SK-N-MC (cell line): ENCODE results near the gene RCAN2.

Experiments
- EZH2 ChIP-seq: fragments of 200-600 bp; sonication (generic); IDR thresholded peaks from one replicate; pipeline ENCODE4 v1.6.1; 2017; ENCODE audit warnings: antibody characterized with exemption
- POLR2AphosphoS5 ChIP-seq: IDR thresholded peaks from 2 replicates; pipeline ENCODE4 v1.6.1; 2012; ENCODE audit warnings: mild to moderate bottlenecking, low read depth, low read length, borderline replicate concordance

- TF ChIP-seq POLR2AphosphoS5 (no peak), EZH2 (no peak)
These were observed 220.9 kb downstream of the RCAN2 start for GRCh38 chr6:46270336-46270735.
